ENCODE results near the gene TEX52.
"Not testable (repeated sequence)": the region's sequence is repeated elsewhere in the genome, so short reads cannot be mapped to it uniquely, and the experiment has no call there.

Gene TEX52

GRCh38 chr12:2864198-2864597 is 7.4 kb upstream of the TEX52 start:
- Histone ChIP-seq H3F3A (ENCODE audit: insufficient read depth) (peaks cover 9% of the 10 kb centered on the region; the same call in 1 of the 2 replicates), H3K9me2 (replicated peaks; ENCODE audit: insufficient read depth, low read length) (no peaks in the 10 kb centered on the region), H3K27me3 (ENCODE audit: low read length) (no peaks in the 10 kb centered on the region), H3K4me3 (ENCODE audit: insufficient read depth, low read length, poor library complexity, severe bottlenecking) (no peak overlapping the region), H4K20me1 (ENCODE audit: low read depth, low read length) (no peaks in the 10 kb centered on the region), H3K9ac (ENCODE audit: low read length) (no peak overlapping the region), H3K27ac (ENCODE audit: low read depth, low read length) (no peak overlapping the region), H2AFZ (ENCODE audit: low read depth, low read length, severe bottlenecking) (no peak overlapping the region), H3K9me3 (ENCODE audit: insufficient read depth, low read length) (no peaks in the 10 kb centered on the region), H3K79me2 (ENCODE audit: insufficient read depth, low read length) (no peaks in the 10 kb centered on the region), H3K4me2 (ENCODE audit: low read depth, low read length, poor library complexity, severe bottlenecking) (no peak overlapping the region), H3K36me3 (ENCODE audit: low read length) (peaks cover 24% of the 10 kb centered on the region; the same call in 1 of the 2 replicates)
- no peak for TF ChIP-seq CTCF (IDR thresholded peaks at IDR 0.05; ENCODE audit: insufficient read depth, low read length, poor library complexity, severe bottlenecking)
- TF ChIP-seq EZH2phosphoT487 (conservative IDR thresholded peaks at IDR 0.05; ENCODE audit: low read length): no peak

GRCh38 chr12:2863402-2863801 is 6.6 kb upstream of the TEX52 start:
- H3K9me3 ChIP-seq (ENCODE audit: insufficient read depth, low read length); H3K4me3 ChIP-seq (ENCODE audit: insufficient read depth, low read length, poor library complexity, severe bottlenecking); H3F3A ChIP-seq (ENCODE audit: insufficient read depth); H4K20me1 ChIP-seq (ENCODE audit: low read depth, low read length); H2AFZ ChIP-seq (ENCODE audit: low read depth, low read length, severe bottlenecking); H3K79me2 ChIP-seq (ENCODE audit: insufficient read depth, low read length); H3K4me2 ChIP-seq (ENCODE audit: low read depth, low read length, poor library complexity, severe bottlenecking); H3K9me2 ChIP-seq (replicated peaks; ENCODE audit: insufficient read depth, low read length); H3K27me3 ChIP-seq (ENCODE audit: low read length); H3K9ac ChIP-seq (ENCODE audit: low read length); H3K27ac ChIP-seq (ENCODE audit: low read depth, low read length): not testable (repeated sequence)
- H3K36me3 ChIP-seq (ENCODE audit: low read length): peaks cover 18% of the 10 kb centered on the region; the same call in 1 of the 2 replicates

GRCh38 chr12:2862876-2863275 is 6.0 kb upstream of the TEX52 start:
- Histone ChIP-seq H3K36me3 (ENCODE audit: low read length) (peaks cover 15% of the 10 kb centered on the region; the same call in 1 of the 2 replicates), H3K27ac (ENCODE audit: low read depth, low read length) (no peak overlapping the region), H3F3A (ENCODE audit: insufficient read depth) (peaks cover 9% of the 10 kb centered on the region; the same call in 1 of the 2 replicates), H3K4me3 (ENCODE audit: insufficient read depth, low read length, poor library complexity, severe bottlenecking) (no peak overlapping the region), H3K4me2 (ENCODE audit: low read depth, low read length, poor library complexity, severe bottlenecking) (no peak overlapping the region), H3K9me3 (ENCODE audit: insufficient read depth, low read length) (no peaks in the 10 kb centered on the region), H4K20me1 (ENCODE audit: low read depth, low read length) (no peaks in the 10 kb centered on the region), H3K9ac (ENCODE audit: low read length) (no peak overlapping the region), H3K79me2 (ENCODE audit: insufficient read depth, low read length) (no peaks in the 10 kb centered on the region), H3K9me2 (replicated peaks; ENCODE audit: insufficient read depth, low read length) (no peaks in the 10 kb centered on the region), H2AFZ (ENCODE audit: low read depth, low read length, severe bottlenecking) (no peak overlapping the region), H3K27me3 (ENCODE audit: low read length) (no peaks in the 10 kb centered on the region)
- TF ChIP-seq EZH2phosphoT487 (conservative IDR thresholded peaks at IDR 0.05; ENCODE audit: low read length) (no peak), CTCF (IDR thresholded peaks at IDR 0.05; ENCODE audit: insufficient read depth, low read length, poor library complexity, severe bottlenecking) (no peak)

GRCh38 chr12:2860170-2860569 is 3.3 kb upstream of the TEX52 start:
- Histone ChIP-seq H3K9me3 (ENCODE audit: insufficient read depth, low read length) (no peaks in the 10 kb centered on the region), H3K36me3 (ENCODE audit: low read length) (peaks cover 14% of the 10 kb centered on the region; the same call in 1 of the 2 replicates)

More at GRCh38 chr12:2860170-2860569, 3.3 kb upstream of the TEX52 start:
- Histone ChIP-seq H3K27ac (ENCODE audit: low read depth, low read length) (no peak overlapping the region), H3K9ac (ENCODE audit: low read length) (no peak overlapping the region), H3K4me3 (ENCODE audit: insufficient read depth, low read length, poor library complexity, severe bottlenecking) (no peak overlapping the region), H3K79me2 (ENCODE audit: insufficient read depth, low read length) (no peaks in the 10 kb centered on the region), H2AFZ (ENCODE audit: low read depth, low read length, severe bottlenecking) (no peak overlapping the region), H3K4me2 (ENCODE audit: low read depth, low read length, poor library complexity, severe bottlenecking) (no peak overlapping the region), H3F3A (ENCODE audit: insufficient read depth) (peaks cover 9% of the 10 kb centered on the region; the same call in 1 of the 2 replicates), H4K20me1 (ENCODE audit: low read depth, low read length) (no peaks in the 10 kb centered on the region), H3K9me2 (replicated peaks; ENCODE audit: insufficient read depth, low read length) (no peaks in the 10 kb centered on the region), H3K27me3 (ENCODE audit: low read length) (no peaks in the 10 kb centered on the region)
- TF ChIP-seq EZH2phosphoT487 (conservative IDR thresholded peaks at IDR 0.05; ENCODE audit: low read length) (no peak), CTCF (IDR thresholded peaks at IDR 0.05; ENCODE audit: insufficient read depth, low read length, poor library complexity, severe bottlenecking) (no peak)
